GM21825 (cell line): Measurements from ENCODE around the gene TTC39A.

Experiments used
- ATAC-seq: cut with Tn5 transposase; IDR thresholded peaks from one replicate; pipeline ENCODE4 v1.9.1; 2021; ENCODE audit warnings: mild to moderate bottlenecking, moderate library complexity; ENCODE audit not compliant: unreplicated experiment

Gene TTC39A

DNA sequence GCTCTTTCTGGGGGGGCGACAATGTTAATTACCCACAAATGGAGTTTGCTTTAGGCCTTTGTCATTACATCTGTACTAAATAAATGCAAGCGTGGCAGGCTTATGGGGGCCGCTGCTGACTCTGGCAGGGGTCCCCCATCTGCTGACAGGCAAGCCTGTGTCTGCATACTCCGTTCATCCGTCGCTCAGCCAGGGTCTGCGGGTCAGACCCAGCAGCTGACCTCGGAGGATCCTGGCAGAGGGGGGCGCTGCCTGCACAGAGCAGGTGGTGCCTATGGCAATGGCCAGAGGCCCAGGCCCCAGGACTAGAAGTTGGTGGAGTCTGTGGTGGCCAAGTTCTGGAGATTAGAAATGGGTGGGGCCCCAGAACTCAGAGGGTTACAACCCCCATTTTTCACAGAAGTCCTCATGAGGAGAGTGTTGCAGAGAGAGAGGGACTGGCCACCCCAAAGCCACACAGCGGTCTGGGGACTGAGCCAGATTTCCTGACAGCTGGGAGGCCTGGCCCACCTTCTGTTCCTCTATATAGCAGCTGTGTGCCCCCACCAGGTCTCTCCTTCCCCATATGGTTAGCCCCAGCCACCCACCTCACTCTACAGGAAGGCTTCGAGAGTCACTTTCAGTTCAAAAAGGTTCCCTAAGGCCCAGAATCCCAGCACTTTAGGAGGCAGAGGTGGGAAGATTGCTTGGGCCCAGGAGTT, 31.0 kb downstream of the TTC39A start:
- no peak for ATAC-seq

- ATAC-seq, result no peak
Measured at GRCh38 chr1:51298322-51298705, 32.0 kb downstream of the TTC39A start.

- ATAC-seq, result no peak
Measured at GRCh38 chr1:51297401-51298321, 32.7 kb downstream of the TTC39A start.

DNA sequence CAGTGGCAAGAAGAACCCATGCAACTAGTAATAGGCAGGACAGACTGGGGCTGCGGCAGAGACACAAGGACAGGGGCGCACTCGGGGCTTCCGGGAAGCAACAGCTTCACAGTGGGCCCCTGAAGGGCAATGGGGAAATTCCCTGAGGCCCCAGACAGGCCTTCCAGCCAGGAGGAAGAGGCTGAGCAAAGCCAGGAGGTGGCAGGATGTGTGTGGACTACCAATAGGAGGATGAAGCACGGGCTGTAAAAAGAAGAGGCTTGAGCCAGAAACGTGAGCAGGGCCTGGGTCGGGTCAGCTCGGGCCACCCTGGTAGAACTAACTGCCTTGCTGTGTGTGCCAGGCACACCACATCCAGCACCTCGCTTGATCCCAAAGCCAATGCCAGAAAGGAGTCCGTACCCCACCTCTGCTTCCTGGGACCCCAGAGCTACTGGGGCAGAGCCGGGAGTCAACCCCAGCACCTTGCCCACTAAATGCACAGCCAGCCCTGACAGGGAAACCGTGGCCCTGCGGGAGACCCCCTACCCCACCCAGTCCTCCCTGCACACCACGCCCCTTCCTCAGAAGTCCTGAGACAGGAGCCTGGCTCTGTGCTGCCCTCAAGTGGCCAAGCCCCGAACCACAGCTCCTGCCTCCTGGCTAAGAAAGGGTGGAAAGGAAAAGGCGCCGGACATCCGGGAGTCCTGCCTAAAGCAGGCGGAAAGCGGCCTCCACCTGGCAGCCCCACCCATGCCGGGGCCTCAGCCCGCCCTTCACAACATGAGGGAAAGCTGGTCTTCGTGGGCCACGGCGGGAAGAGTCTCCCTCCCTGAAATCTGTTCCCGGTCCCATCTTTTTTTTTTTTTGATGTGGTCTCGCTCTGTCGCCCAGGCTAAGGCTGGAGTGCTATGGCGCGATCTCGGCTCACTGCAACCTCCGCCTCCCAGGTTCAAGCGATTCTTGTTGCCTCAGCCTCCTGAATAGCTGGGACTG, 33.7 kb downstream of the TTC39A start:
- ATAC-seq, result peak; percentile 48

GRCh38 chr1:51295926-51296325, 34.4 kb downstream of the TTC39A start:
- ATAC-seq, result no peak

GRCh38 chr1:51294566-51295184, 35.7 kb downstream of the TTC39A start:
- ATAC-seq, result no peak

DNA sequence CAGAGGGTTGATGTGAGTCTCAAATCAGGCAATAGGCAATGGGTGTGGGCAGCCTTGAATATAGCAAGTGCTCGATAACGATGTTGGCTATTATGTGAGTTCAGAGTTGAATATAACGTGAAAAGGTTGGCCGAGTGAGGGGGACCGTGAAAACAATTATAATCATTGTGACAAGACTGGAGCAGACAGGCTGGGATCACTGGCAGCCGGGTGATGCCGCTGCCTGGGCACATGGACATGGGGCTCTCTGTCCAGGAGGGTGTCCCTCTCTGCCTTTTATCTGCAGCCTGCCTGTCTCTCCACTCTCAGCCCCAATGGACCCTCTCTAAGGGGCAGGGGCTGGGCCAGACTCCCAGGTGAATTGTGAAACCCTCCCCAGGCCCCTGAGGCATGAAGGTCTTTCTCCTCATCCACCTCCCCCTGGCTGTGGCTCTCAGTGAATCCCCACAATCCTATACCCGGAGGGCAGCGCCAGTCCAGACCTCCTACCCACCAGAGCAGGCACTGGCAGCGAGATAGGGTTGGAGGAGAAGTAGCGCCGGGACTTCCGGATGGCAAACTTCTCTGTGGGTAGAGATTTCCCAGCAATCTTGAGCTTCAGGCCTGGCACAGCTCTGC, 36.4 kb downstream of the TTC39A start:
- ATAC-seq, result no peak

- ATAC-seq, result no peak
Measured at GRCh38 chr1:51290489-51290847, 39.9 kb downstream of the TTC39A start.

DNA sequence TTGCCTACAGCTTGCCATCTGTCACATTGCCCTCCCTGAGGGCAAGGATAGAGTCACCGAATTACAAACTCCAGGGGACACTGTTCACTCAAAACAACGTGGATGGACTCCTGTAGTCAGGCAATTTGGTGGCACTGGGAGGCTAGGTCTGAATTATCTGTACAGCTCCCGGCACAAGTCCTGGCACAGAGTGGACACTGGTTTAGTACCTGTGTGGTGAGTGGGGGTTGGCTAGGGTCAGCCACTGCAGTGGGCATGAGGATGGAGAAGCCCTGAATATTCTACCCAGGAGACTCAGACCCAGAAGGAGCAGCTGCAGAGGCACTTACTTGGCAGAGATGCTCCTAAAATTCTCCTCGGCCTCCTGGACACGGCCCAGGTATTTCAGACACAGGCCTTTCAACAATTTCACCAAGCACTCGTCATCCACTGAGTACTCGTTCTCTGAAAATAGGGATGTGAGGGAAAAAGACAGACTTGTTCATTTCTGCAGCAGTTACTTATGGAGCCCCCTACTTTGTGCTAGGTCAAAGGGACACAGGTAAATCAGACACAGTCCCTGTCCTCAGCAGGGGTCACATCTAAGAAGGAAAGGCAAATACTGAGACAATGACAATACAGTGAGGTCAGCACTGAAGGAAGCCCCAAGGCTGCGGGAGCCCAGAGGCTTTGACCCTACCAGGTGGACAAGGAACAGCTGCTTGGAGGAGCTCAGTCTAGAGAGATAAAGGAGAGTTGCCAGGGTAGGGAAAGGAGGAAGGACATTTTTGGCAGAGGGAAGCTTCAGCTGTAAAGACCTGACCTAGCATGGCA, 40.5 kb downstream of the TTC39A start:
- ATAC-seq, result no peak

DNA sequence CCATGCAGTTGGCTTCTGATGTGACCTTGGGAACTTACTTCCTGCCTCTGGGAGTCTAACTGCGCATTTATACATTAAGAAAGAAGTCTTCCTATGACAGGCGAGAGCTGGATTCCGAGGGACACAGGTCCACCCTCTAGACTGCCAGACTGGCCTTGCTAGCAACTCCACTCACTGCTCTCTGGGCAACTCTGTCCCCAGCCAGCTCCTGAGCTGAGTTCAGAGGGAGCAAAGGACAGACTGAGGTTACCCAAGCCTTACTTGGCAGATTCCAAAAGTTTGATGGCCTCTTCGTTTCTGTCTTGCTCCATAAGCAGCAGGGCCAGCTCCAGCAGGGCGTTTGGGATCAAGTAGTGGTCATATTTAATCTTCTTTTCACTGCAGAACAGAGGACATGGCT, 41.8 kb downstream of the TTC39A start:
- ATAC-seq, result no peak

DNA sequence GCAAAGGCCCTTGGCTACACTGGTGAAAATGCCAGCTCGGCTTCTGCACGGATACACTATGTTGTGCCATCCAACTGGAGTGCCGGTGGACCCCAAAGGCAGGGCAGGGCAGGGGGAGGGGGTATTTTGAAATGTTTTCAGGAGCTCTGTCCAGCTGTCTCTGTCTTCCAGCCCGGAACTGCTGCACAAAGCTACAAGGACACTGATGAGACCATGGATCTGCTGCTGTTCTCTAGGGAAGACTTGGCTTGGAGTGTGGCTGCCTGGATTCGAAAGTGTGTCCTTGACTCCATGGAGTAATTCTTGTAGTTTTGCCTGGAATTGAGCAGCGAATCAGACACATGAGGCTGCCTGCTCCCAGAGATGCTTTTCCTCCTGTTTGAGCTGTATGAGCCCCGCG, 42.4 kb downstream of the TTC39A start:
- ATAC-seq, result no peak

DNA sequence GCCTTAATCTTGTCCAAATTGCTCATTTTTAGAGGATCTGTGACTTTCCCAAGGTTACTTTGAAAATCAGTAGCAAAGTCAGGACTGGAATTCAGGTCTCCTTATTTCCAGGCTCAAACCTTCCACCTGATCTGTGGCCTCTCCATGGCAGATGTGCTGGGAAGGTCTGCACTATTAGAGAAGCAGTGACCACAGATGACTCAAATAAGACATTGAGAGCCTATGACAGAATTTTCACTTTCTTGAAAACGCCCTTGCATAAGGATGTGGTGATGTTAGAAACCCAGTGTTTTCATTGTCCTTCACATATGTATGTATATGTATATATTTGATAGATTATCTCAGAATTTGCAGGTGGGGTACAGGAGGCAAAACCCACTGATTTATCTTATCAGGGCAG, 45.3 kb downstream of the TTC39A start:
- peak; percentile 82 for ATAC-seq

GRCh38 chr1:51284487-51284954, 45.8 kb downstream of the TTC39A start:
- ATAC-seq, result peak; percentile 50

DNA sequence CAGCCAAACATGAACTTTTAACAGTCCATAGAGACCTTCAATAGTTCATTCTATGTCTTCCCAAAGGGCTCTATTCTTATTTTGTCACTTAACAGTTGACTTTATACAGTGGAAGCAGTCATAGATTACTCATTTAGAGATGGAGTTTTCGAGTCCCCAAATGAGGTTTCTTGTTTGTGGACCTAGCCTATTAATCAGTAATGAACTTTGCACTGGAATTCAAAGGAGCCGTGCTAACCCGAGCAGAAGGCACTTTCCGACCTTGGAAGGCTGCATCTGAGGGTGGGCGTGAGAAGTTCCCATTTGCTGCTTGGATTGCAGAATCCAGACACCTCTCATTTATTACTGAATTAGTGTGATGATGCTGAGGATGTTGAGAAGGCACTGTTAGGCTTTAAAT, 46.4 kb downstream of the TTC39A start:
- no peak for ATAC-seq

GRCh38 chr1:51282605-51283004, 47.8 kb downstream of the TTC39A start:
- ATAC-seq, result no peak

DNA sequence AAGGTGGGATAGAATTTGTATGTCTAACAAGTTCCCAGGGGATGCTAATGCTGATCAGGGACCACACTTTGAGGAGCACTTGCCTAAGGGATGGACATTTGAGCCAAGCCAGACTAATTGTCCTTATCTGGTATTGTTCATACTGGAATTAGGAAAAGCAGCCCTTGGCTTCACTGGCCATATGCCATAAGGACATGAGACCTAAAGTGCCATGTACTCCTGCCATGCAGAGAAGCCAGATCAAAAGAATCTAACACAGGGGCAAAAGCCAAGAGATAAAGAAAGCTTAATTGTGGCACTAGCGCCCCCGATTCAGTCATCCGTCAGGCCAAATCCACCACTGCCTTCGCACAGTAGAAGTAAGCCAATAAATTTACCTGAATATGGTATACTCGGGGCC, 48.6 kb downstream of the TTC39A start:
- ATAC-seq, result no peak

- ATAC-seq, result no peak
Measured at GRCh38 chr1:51280321-51280978, 49.9 kb downstream of the TTC39A start.

DNA sequence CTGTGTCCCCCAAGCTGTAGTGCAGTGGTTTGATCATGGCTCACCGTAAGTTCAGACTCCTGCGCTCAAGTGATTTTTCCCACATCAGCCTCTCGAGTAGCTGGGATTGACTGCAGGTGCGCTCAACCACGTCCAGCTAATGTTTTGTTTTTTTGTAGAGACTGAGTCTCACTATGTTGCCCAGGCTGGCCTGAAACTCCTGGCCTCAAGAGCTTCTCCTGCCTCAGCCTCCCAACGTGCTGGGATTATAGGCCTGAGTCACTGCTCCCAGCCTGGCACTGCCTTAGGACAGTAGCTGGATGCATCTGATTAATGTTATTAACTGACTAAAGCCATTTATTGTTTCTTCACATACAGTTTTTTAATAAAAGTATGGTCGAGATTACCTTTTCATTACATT, 54.1 kb downstream of the TTC39A start:
- no peak for ATAC-seq

GRCh38 chr1:51274676-51275075, 55.7 kb downstream of the TTC39A start:
- no peak for ATAC-seq
